SK-N-MC (cell line): ENCODE measurements around the gene SLC25A11.

Source experiments
- DNase-seq: peaks from one replicate; pipeline ENCODE4 v3.0.0-alpha.2; 2011; ENCODE audit warnings: low read depth, low spot score
- H3K27ac ChIP-seq: fragments of 200-600 bp; sonication (generic); 2 replicates; pipeline ENCODE4 v1.5.1; 2016; ENCODE audit warnings: mixed run types
- H3K36me3 ChIP-seq: fragments of 200-600 bp; sonication (generic); 2 replicates; pipeline ENCODE4 v1.6.1; 2017; ENCODE audit warnings: antibody characterized with exemption, low read length, mixed read lengths; ENCODE audit not compliant: insufficient read depth
- H3K4me3 ChIP-seq: fragments of 200-600 bp; sonication (generic); 2 replicates; pipeline ENCODE4 v1.5.1; 2016
- H3K9ac ChIP-seq: fragments of 200-600 bp; sonication (generic); 2 replicates; pipeline ENCODE4 v1.8.0; 2017; ENCODE audit warnings: mixed run types, mixed read lengths; ENCODE audit not compliant: insufficient read length
- H3K9me3 ChIP-seq: fragments of 200-600 bp; sonication (generic); 2 replicates; pipeline ENCODE4 v1.6.1; 2017; ENCODE audit warnings: low read depth, mild to moderate bottlenecking, antibody characterized with exemption, low read length, moderate library complexity, mixed read lengths
- EZH2 ChIP-seq: fragments of 200-600 bp; sonication (generic); IDR thresholded peaks from one replicate; pipeline ENCODE4 v1.6.1; 2017; ENCODE audit warnings: antibody characterized with exemption
- FOXP2 ChIP-seq: optimal IDR thresholded peaks from 2 replicates; pipeline ENCODE3; 2011; ENCODE audit warnings: mild to moderate bottlenecking, moderate library complexity; ENCODE audit not compliant: insufficient read depth; ENCODE audit errors: extremely low read length, control extremely low read depth
- POLR2AphosphoS5 ChIP-seq: IDR thresholded peaks from 2 replicates; pipeline ENCODE4 v1.6.1; 2012; ENCODE audit warnings: mild to moderate bottlenecking, low read depth, low read length, borderline replicate concordance

SLC25A11 gene

DNA sequence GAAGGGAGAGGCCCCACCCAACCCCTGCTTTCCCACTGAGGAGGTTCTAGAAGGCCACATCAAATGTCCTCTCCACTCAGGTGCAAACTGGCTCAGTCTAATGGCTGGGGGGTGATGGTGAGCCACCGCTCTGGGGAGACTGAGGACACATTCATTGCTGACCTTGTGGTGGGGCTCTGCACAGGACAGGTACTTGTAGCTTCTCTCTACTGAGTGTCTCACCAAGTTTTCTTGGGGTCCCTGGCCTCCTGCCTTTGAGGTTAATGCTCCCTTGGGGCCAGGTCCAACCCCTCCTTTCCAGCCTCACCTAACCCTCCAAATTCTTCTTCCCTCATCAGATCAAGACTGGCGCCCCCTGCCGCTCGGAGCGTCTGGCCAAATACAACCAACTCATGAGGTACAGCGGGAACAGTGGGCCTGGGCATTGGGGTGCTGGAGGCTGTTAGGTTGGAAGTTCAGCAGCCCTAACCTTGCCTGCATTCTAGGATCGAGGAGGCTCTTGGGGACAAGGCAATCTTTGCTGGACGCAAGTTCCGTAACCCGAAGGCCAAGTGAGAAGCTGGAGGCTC lies 16.7 kb upstream of the SLC25A11 start:
- Histone ChIP-seq H3K9ac (no peak overlapping the region), H3K27ac (no peak overlapping the region), H3K9me3 (no peaks in the 10 kb centered on the region), H3K4me3 (no peak overlapping the region), H3K36me3 (peaks cover 12% of the 10 kb centered on the region; the same call in 1 of the 2 replicates)
- no peak for DNase-seq
- TF ChIP-seq FOXP2: no peak
- no peak for TF ChIP-seq POLR2AphosphoS5
- TF ChIP-seq EZH2: no peak

DNA sequence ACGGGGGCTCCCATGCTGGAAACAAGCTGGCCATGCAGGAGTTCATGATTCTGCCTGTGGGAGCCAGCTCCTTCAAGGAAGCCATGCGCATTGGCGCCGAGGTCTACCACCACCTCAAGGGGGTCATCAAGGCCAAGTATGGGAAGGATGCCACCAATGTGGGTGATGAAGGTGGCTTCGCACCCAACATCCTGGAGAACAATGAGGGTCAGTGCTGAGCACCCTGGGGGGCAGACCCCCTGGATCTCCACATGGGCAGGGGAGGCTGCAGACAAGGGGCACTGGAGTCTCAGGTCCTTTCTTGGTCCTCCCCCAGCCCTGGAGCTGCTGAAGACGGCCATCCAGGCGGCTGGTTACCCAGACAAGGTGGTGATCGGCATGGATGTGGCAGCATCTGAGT lies 15.2 kb upstream of the SLC25A11 start:
- Histone ChIP-seq H3K4me3 (no peak overlapping the region), H3K9me3 (no peaks in the 10 kb centered on the region), H3K27ac (no peak overlapping the region), H3K36me3 (peaks cover 9% of the 10 kb centered on the region; the same call in 1 of the 2 replicates), H3K9ac (no peak overlapping the region)
- no peak for TF ChIP-seq FOXP2
- TF ChIP-seq EZH2: no peak
- TF ChIP-seq POLR2AphosphoS5: no peak
- no peak for DNase-seq

DNA sequence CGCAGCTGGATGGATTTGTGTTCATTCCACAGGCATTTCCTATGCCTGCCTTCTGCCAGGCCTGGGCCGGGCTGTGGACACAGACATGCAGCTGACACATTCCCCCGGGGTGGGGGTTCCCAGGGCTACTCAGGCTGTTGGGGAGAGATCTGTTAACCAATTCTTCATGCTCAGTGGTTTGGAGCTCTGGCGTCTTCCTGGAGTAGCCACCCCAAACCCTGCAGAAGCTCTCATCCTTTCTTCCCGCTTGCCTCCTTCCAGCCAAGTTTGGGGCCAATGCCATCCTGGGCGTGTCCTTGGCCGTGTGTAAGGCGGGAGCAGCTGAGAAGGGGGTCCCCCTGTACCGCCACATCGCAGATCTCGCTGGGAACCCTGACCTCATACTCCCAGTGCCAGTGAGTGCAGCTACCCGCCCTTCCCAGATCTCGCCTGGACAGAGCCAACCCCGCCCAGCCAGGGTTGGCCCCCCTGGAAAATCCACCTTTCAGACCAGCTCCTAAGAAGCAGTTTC lies 13.7 kb upstream of the SLC25A11 start:
- DNase-seq: no peak
- Histone ChIP-seq H3K27ac (0 out of 2 replicates have a peak overlapping the region, but pooled peaks have one; percentile 26), H3K4me3 (no peak overlapping the region), H3K36me3 (no peaks in the 10 kb centered on the region), H3K9me3 (no peaks in the 10 kb centered on the region), H3K9ac (no peak overlapping the region)
- TF ChIP-seq FOXP2 (no peak), POLR2AphosphoS5 (no peak), EZH2 (no peak)

DNA sequence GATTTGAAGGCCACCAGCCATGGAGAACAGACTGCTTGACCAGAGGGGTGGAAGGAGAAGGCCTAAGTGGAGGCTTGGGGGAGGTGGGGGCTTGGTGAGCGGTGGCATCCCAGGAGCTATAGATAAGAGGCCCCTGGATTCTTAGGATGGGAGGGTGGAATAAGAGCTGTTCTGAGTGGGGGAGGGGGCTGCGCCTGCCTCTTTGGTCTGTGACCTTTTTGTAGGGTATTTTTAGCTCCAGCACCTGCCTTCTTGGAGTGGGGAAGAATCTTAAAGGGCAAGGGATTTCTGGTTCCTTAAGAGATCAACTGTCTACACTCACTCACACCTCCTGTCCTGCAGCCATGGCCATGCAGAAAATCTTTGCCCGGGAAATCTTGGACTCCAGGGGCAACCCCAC lies 11.6 kb upstream of the SLC25A11 start:
- H3K36me3 ChIP-seq: peaks cover 7% of the 10 kb centered on the region
- H3K27ac ChIP-seq: no peak overlapping the region
- no peaks in the 10 kb centered on the region for H3K9me3 ChIP-seq
- TF ChIP-seq EZH2 (no peak), POLR2AphosphoS5 (no peak), FOXP2 (no peak)
- no peak for DNase-seq
- no peak overlapping the region for H3K4me3 ChIP-seq
- H3K9ac ChIP-seq: no peak overlapping the region

DNA sequence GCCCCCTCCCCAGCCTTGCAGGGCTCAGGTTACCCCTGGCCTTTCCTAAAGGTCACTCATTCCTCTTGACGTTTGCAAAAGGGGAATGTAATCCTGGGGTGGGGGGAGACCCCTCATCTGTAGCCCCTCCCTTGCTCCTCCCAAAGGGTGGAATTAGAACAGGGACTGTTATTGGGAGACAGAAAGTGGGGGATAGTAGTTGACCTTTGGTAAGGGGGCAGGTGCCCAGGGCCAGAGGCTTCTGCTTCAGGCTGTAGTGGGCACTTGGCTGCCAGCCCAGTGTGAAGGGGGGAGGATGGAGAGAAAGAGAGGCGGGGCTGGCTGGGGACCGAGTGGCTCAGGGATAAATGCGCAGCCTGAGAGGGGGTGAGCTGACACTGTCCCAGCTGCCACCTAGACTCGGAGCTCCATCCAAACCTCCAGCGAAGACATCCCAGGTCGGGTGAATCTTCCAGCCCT lies 10.9 kb upstream of the SLC25A11 start, which contains the start of gene ENO3:
TSS of gene ENO3 (plus strand) at position 374 of the 459 bp plus-strand sequence. CDS start 711 bp downstream, outside the sequence.
- no peak within 1 kb of the TSS for H3K4me3 ChIP-seq
- H3K9me3 ChIP-seq: no peaks in the 10 kb centered on the region
- H3K27ac ChIP-seq: peak within 1 kb of the TSS; percentile 64
- DNase-seq: no peak
- TF ChIP-seq POLR2AphosphoS5 (no peak), FOXP2 (no peak), EZH2 (no peak)
- peaks cover 14% of the 10 kb centered on the region for H3K36me3 ChIP-seq
- H3K9ac ChIP-seq: no peak within 1 kb of the TSS

DNA sequence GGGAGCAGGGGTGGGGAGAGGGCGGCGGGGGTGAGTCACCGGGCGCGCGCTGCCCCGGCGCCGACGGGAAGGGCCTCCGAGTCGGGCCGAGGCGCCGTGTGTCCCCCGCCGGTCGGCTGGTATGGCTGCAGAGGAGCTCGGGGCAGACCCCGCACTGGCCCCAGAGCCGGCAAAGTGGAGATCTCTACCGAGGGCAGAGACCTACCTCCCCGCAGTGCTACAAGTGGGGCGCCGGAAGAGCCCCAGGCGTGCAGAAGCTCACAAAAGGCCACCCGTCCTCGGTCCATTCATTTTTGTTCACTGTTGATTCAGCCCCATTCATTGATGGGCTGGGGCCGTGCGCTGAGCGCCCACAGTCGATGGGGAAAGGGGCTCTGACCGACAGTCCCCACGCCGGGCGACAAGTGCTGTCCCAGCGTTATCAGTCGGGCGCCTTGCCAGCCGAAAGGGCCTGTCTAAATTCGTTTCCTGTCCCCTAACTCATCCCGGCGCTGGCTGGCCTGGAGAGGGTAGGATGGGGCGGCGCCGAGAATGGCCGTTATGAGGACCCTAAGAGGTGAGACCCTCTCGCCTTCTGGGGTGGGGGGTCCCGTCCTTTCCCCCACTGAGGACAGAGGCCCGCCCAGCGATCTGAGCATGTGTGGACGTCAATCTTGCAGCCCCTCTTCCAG lies 10.4 kb upstream of the SLC25A11 start:
- Histone ChIP-seq H3K9me3 (no peaks in the 10 kb centered on the region), H3K27ac (peak overlapping the region; percentile 64), H3K9ac (no peak overlapping the region), H3K4me3 (no peak overlapping the region), H3K36me3 (peaks cover 20% of the 10 kb centered on the region)
- no peak for DNase-seq
- TF ChIP-seq POLR2AphosphoS5 (no peak), EZH2 (no peak), FOXP2 (no peak)

- H3K27ac ChIP-seq: peak overlapping the region; percentile 97
- DNase-seq: no peak
- peaks cover 27% of the 10 kb centered on the region for H3K36me3 ChIP-seq
- peak overlapping the region; percentile 83 for H3K4me3 ChIP-seq
- TF ChIP-seq EZH2: no peak
- no peak; the same call in 1 of the 2 replicates for TF ChIP-seq POLR2AphosphoS5
- no peak for TF ChIP-seq FOXP2
- H3K9me3 ChIP-seq: no peaks in the 10 kb centered on the region
- peak overlapping the region; percentile 81 for H3K9ac ChIP-seq
Measured at GRCh38 chr17:4949321-4950074, 9.7 kb upstream of the SLC25A11 start.

GRCh38 chr17:4948931-4949320 lies 9.1 kb upstream of the SLC25A11 start:
- H3K36me3 ChIP-seq: peaks cover 33% of the 10 kb centered on the region

More at GRCh38 chr17:4948931-4949320, 9.1 kb upstream of the SLC25A11 start:
- Histone ChIP-seq H3K9ac (peak overlapping the region; percentile 81), H3K4me3 (peak overlapping the region; percentile 83), H3K27ac (peak overlapping the region; percentile 97), H3K9me3 (no peaks in the 10 kb centered on the region)
- TF ChIP-seq POLR2AphosphoS5 (no peak), FOXP2 (no peak), EZH2 (no peak)
- no peak for DNase-seq
